Suprapubic skin (tissue), 4 donors: Measurements from ENCODE around the gene SMTNL1. TPM values are rescaled to one million over a fixed set of nuclear protein-coding genes. Genes with fewer than 3 reads are reported as not detected.

Experiments used
- DNase-seq, 2 donors: peaks; one replicate each; pipeline ENCODE4 v3.0.0-alpha.2; 2019; ENCODE audit warnings: low spot score in 2 of 2
- H3K27ac ChIP-seq: fragments of 200-600 bp; sonication (generic); one replicate; pipeline ENCODE4 v1.5.1; 2019
- H3K27me3 ChIP-seq: fragments of 200-600 bp; sonication (generic); one replicate; pipeline ENCODE4 v1.5.1; 2019
- H3K36me3 ChIP-seq: fragments of 200-600 bp; sonication (generic); one replicate; pipeline ENCODE4 v1.5.1; 2019
- H3K4me1 ChIP-seq: fragments of 200-600 bp; sonication (generic); one replicate; pipeline ENCODE4 v1.5.1; 2019
- H3K4me3 ChIP-seq: fragments of 200-600 bp; sonication (generic); one replicate; pipeline ENCODE4 v1.5.1; 2019; ENCODE audit warnings: mild to moderate bottlenecking
- H3K9me3 ChIP-seq: fragments of 200-600 bp; sonication (generic); one replicate; pipeline ENCODE4 v1.5.1; 2019
- CTCF ChIP-seq, 2 donors: fragments of 200-600 bp in 1 of 2; fragments of 450-650 bp in 1 of 2; sonication (generic) in 1 of 2; IDR thresholded peaks; one replicate each; pipeline ENCODE4 v1.5.1; 2016 to 2019; ENCODE audit warnings: antibody characterized with exemption in 2 of 2, mild to moderate bottlenecking in 1 of 2, moderate library complexity in 1 of 2
- EP300 ChIP-seq: sonication (generic); formaldehyde crosslinking; IDR thresholded peaks from one replicate; pipeline ENCODE4 v1.6.1; 2017; ENCODE audit warnings: antibody characterized with exemption
- POLR2A ChIP-seq, 2 donors: fragments of 450-650 bp; IDR thresholded peaks; one replicate each; pipeline ENCODE4 v1.6.1; 2017; ENCODE audit warnings: antibody characterized with exemption in 2 of 2, mild to moderate bottlenecking in 2 of 2, moderate library complexity in 2 of 2
- POLR2AphosphoS5 ChIP-seq, 3 donors: sonication (generic); formaldehyde crosslinking; IDR thresholded peaks; one replicate each; pipeline ENCODE4 v1.6.1; 2017; ENCODE audit warnings: antibody characterized with exemption in 3 of 3
- WGBS: methylation state at CpG from one replicate; pipeline ENCODE4 v1.1.5; 2018; 5-methylcytosine and 5-hydroxymethylcytosine counted together
- total RNA-seq, 4 donors: library from RNA; depleted of rRNA; stranded (reverse); fragments of >200 nt; gene quantifications; one replicate each; pipeline ENCODE4 v1.1.0, GENCODE V29; 2016

SMTNL1 gene
- total RNA-seq, 4 donors from 2014 or later = not detected

GRCh38 chr11:57588046-57588710 lies 50.8 kb downstream of the SMTNL1 start:
- TF ChIP-seq EP300 (no peak), POLR2AphosphoS5 (IDR thresholded peaks at IDR 0.05) (no peak), POLR2A (IDR thresholded peaks at IDR 0.05) (no peak), CTCF (IDR thresholded peaks at IDR 0.05) (no peak)
- DNase-seq = no peak
- Histone ChIP-seq H3K4me1 (no peaks in the 10 kb centered on the region), H3K9me3 (no peaks in the 10 kb centered on the region), H3K36me3 (no peaks in the 10 kb centered on the region), H3K27me3 (no peaks in the 10 kb centered on the region), H3K27ac (no peak overlapping the region), H3K4me3 (no peak overlapping the region)
- WGBS = 92% methylated on average over 3 of the region's 3 CpGs

- peaks cover 20% of the 10 kb centered on the region for H3K4me1 ChIP-seq
- no peaks in the 10 kb centered on the region for H3K9me3 ChIP-seq
- WGBS = 83% methylated on average over 5 of the region's 5 CpGs
- no peak for DNase-seq
- H3K36me3 ChIP-seq = no peaks in the 10 kb centered on the region
- H3K27ac ChIP-seq = peak overlapping the region; percentile 92
- H3K4me3 ChIP-seq = no peak overlapping the region
- no peaks in the 10 kb centered on the region for H3K27me3 ChIP-seq
- no peak for TF ChIP-seq CTCF (IDR thresholded peaks at IDR 0.05)
- no peak for TF ChIP-seq EP300
- no peak for TF ChIP-seq POLR2A (IDR thresholded peaks at IDR 0.05)
- TF ChIP-seq POLR2AphosphoS5 (IDR thresholded peaks at IDR 0.05) = no peak
These were observed 59.0 kb downstream of the SMTNL1 start for GRCh38 chr11:57596266-57596885.

- H3K4me1 ChIP-seq = peaks cover 20% of the 10 kb centered on the region
- peak within 1 kb of the TSS; percentile 92 for H3K27ac ChIP-seq
- peak; percentile 89 to 92 for DNase-seq
- 12% methylated on average over 9 of the region's 10 CpGs for WGBS
- H3K4me3 ChIP-seq = peak within 1 kb of the TSS; percentile 51
- H3K27me3 ChIP-seq = no peaks in the 10 kb centered on the region
- no peak for TF ChIP-seq POLR2AphosphoS5 (IDR thresholded peaks at IDR 0.05)
- no peak for TF ChIP-seq CTCF (IDR thresholded peaks at IDR 0.05)
- no peak for TF ChIP-seq EP300
- TF ChIP-seq POLR2A (IDR thresholded peaks at IDR 0.05) = no peak
- no peaks in the 10 kb centered on the region for H3K9me3 ChIP-seq
- peaks cover 3% of the 10 kb centered on the region for H3K36me3 ChIP-seq
These were observed 60.1 kb downstream of the SMTNL1 start, which contains the start of gene SERPING1 for GRCh38 chr11:57597461-57597915. TSS of gene SERPING1 (plus strand) at chr11:57597685. CDS start at chr11:57598271, 586 bp downstream.

GRCh38 chr11:57597916-57598830 lies 60.8 kb downstream of the SMTNL1 start:
- Histone ChIP-seq H3K27me3 (no peaks in the 10 kb centered on the region), H3K4me3 (peak overlapping the region; percentile 51), H3K36me3 (peaks cover 3% of the 10 kb centered on the region), H3K4me1 (peaks cover 20% of the 10 kb centered on the region), H3K9me3 (no peaks in the 10 kb centered on the region), H3K27ac (peak overlapping the region; percentile 92)
- DNase-seq = peak; percentile 89 to 90
- WGBS = 3% methylated on average over 23 of the region's 33 CpGs
- no peak for TF ChIP-seq POLR2AphosphoS5 (IDR thresholded peaks at IDR 0.05)
- no peak for TF ChIP-seq POLR2A (IDR thresholded peaks at IDR 0.05)
- no peak for TF ChIP-seq CTCF (IDR thresholded peaks at IDR 0.05)
- TF ChIP-seq EP300 = no peak
